ENCODE results near the gene CIB2. TPM values are rescaled to one million over a fixed set of nuclear protein-coding genes. Genes with fewer than 3 reads are reported as not detected.

CIB2 gene
- total RNA-seq, 1 experiment from 2014 or later: 43.2 TPM

- Mint-ChIP-seq H3K4me3 (no peak overlapping the region; a peak in 1 of 5 replicates), H3K4me1 (peaks cover 0 to 5% of the 10 kb centered on the region in 2 experiments; a peak in 2 of 4 replicates), H3K9me3 (no peaks in the 10 kb centered on the region), H3K27ac (peak overlapping the region in 2 of 3 experiments; percentile 27 to 29; a peak in 3 of 7 replicates), H3K36me3 (ENCODE audit: insufficient read depth in 1 of 3, low read depth in 3 of 3) (peaks cover 4 to 14% (median 7%) of the 10 kb centered on the region in 3 experiments; a peak in 5 of 7 replicates), H3K27me3 (ENCODE audit: low read depth) (peaks cover 3% of the 10 kb centered on the region; the same call in 1 of the 2 replicates)
- H2BK20ac ChIP-seq (ENCODE audit: low read depth, low read length, poor library complexity, severe bottlenecking): no peak overlapping the region
- H2AFZ ChIP-seq (ENCODE audit: low read length): no peak overlapping the region
- H3K14ac ChIP-seq (ENCODE audit: insufficient read depth, low read length): no peak overlapping the region
- no peak overlapping the region for H3K27ac ChIP-seq (ENCODE audit: insufficient read length, low read depth, low read length)
- H3K18ac ChIP-seq (ENCODE audit: insufficient read length, low read depth, low read length): no peak overlapping the region
- H3K4me1 ChIP-seq (ENCODE audit: insufficient read depth, low read length): no peaks in the 10 kb centered on the region
- H4K8ac ChIP-seq (replicated peaks; ENCODE audit: insufficient read length, low read depth, low read length): no peak overlapping the region
- WGBS (ENCODE audit: extremely low coverage, insufficient read length, low lambda C conversion rate): no CpG with 5 or more reads among the region's 12 CpGs
- H4K20me1 ChIP-seq (ENCODE audit: control insufficient read depth, insufficient read depth, insufficient read length): no peaks in the 10 kb centered on the region
- no peaks in the 10 kb centered on the region for H3K27me3 ChIP-seq (ENCODE audit: insufficient read depth, low read length)
- H3K9me3 ChIP-seq (ENCODE audit: control insufficient read depth, low read depth, low read length): no peaks in the 10 kb centered on the region
- DNase-seq: no peak
- H3T11ph ChIP-seq (ENCODE audit: low read length): no peak overlapping the region
- no peaks in the 10 kb centered on the region for H3K79me1 ChIP-seq (ENCODE audit: insufficient read depth, low read depth, low read length, poor library complexity, severe bottlenecking)
- no peak overlapping the region for H2BK5ac ChIP-seq (ENCODE audit: insufficient read length, low read length)
- H3K56ac ChIP-seq (ENCODE audit: insufficient read length, low read depth, low read length): no peak overlapping the region
- H3K4me2 ChIP-seq (ENCODE audit: insufficient read depth, insufficient read length, low read length): no peak overlapping the region
- no peak overlapping the region for H2BK12ac ChIP-seq (ENCODE audit: insufficient read length, low read depth, low read length)
- no peak overlapping the region for H3K23ac ChIP-seq (ENCODE audit: insufficient read length, low read depth, low read length)
- H3K9ac ChIP-seq (ENCODE audit: extremely low read depth, insufficient read length, low read length): no peak overlapping the region
- no peak overlapping the region for H4K91ac ChIP-seq (ENCODE audit: insufficient read length, low read depth, low read length)
- no peak for TF ChIP-seq CTCF (conservative IDR thresholded peaks at IDR 0.05)
- no peak overlapping the region for H2AK5ac ChIP-seq (ENCODE audit: insufficient read length, low read length)
- no peak overlapping the region for H3K4ac ChIP-seq (ENCODE audit: low read depth, low read length)
- H3K23me2 ChIP-seq (ENCODE audit: insufficient read length, low read depth, low read length, poor library complexity, severe bottlenecking): no peaks in the 10 kb centered on the region
- no peak overlapping the region for H4K5ac ChIP-seq (ENCODE audit: insufficient read length, low read depth, low read length)
- no peak overlapping the region for H2BK15ac ChIP-seq (ENCODE audit: low read depth, low read length)
- H3K79me2 ChIP-seq (ENCODE audit: insufficient read depth, low read length): no peaks in the 10 kb centered on the region
- H2BK120ac ChIP-seq (ENCODE audit: low read depth, low read length, poor library complexity, severe bottlenecking): no peak overlapping the region
These were observed 26.4 kb downstream of the CIB2 start for GRCh38 chr15:78104566-78105475.
